Vagina (tissue), 2 donors: ENCODE results near the gene DPP6.

Experiments
- POLR2A ChIP-seq, 2 donors: fragments of 450-650 bp; IDR thresholded peaks; one replicate each; pipeline ENCODE4 v1.6.1; 2017; ENCODE audit warnings: antibody characterized with exemption in 2 of 2, mild to moderate bottlenecking in 2 of 2, moderate library complexity in 2 of 2
- POLR2AphosphoS5 ChIP-seq, 2 donors: sonication (generic); formaldehyde crosslinking; IDR thresholded peaks; one replicate each; pipeline ENCODE4 v1.9.0; 2017; ENCODE audit warnings: antibody characterized with exemption in 2 of 2, mild to moderate bottlenecking in 2 of 2, low read depth in 1 of 2; ENCODE audit not compliant: insufficient read depth in 1 of 2

GRCh38 chr7:154910125-154910524, 857.9 kb downstream of the DPP6 start:
- no peak for TF ChIP-seq POLR2AphosphoS5 (IDR thresholded peaks at IDR 0.05; ENCODE audit: insufficient read depth in 1 of 2, low read depth in 1 of 2)
- TF ChIP-seq POLR2A (IDR thresholded peaks at IDR 0.05), result no peak
